Measurements from ENCODE around the gene ELMO1. TPM values are rescaled to one million over a fixed set of nuclear protein-coding genes. Genes with fewer than 3 reads are reported as not detected.

Gene ELMO1
- total and polyA plus RNA-seq, 11 donors: 6.9 to 38.6 (median 14.7) TPM

- Histone ChIP-seq H3K4me3 (no peak overlapping the region), H3K9me3 (no peaks in the 10 kb centered on the region), H3K27ac (no peak overlapping the region), H3K27me3 (no peaks in the 10 kb centered on the region), H3K36me3 (peaks cover 0 to 7% (median 0%) of the 10 kb centered on the region in 9 donors), H3K4me1 (peaks cover 0 to 54% (median 6%) of the 10 kb centered on the region in 12 donors)
- ATAC-seq: no peak
- no peak for TF ChIP-seq POLR2A (IDR thresholded peaks at IDR 0.05)
- no peak for TF ChIP-seq CTCF (IDR thresholded peaks at IDR 0.05)
- no peak for DNase-seq
- WGBS, 4 donors: 86 to 91% (median 88%) methylated on average over 8 of the region's 8 CpGs
- intact Hi-C loops (cut with DNase I): no loop called here
These were observed 18.5 kb downstream of the ELMO1 start for GRCh38 chr7:37430171-37430570.

DNA sequence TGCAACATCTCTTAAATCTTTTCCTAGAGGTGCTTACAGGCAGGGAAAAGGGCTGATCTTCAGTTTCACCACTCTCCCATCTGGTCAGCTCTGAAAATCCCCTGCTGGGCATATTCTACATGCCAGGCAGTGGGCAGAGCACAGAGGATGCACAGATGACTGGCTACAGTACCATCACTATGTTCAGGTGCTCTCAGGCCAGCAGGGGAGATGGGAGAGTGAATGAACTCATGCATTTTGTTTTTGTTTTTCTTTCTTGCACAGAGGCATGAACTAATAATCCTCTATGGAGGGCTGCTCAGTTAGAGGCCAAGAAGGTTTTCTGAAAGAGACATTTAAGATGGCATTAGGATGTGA, 19.3 kb downstream of the ELMO1 start:
- Histone ChIP-seq H3K4me3 (no peak overlapping the region), H3K27ac (no peak overlapping the region), H3K36me3 (peaks cover 0 to 7% (median 0%) of the 10 kb centered on the region in 9 donors), H3K27me3 (no peaks in the 10 kb centered on the region), H3K4me1 (peaks cover 0 to 56% (median 5%) of the 10 kb centered on the region in 12 donors), H3K9me3 (no peaks in the 10 kb centered on the region)
- ATAC-seq (no peak), DNase-seq (no peak)
- TF ChIP-seq CTCF (IDR thresholded peaks at IDR 0.05) (no peak), POLR2A (IDR thresholded peaks at IDR 0.05) (no peak)
- intact Hi-C loops (cut with DNase I): no loop called here

GRCh38 chr7:37428681-37429434, 19.8 kb downstream of the ELMO1 start:
- Histone ChIP-seq H3K27ac (no peak overlapping the region), H3K4me3 (no peak overlapping the region), H3K9me3 (no peaks in the 10 kb centered on the region), H3K36me3 (peaks cover 0 to 7% (median 0%) of the 10 kb centered on the region in 9 donors), H3K4me1 (peaks cover 0 to 53% (median 3%) of the 10 kb centered on the region in 12 donors), H3K27me3 (no peaks in the 10 kb centered on the region)
- TF ChIP-seq CTCF (IDR thresholded peaks at IDR 0.05) (no peak), POLR2A (IDR thresholded peaks at IDR 0.05) (no peak)
- DNase-seq (no peak), ATAC-seq (no peak)
- 84 to 92% (median 89%) methylated on average over 6 of the region's 6 CpGs for WGBS, 4 donors
- intact Hi-C loops (cut with DNase I): no loop called here

GRCh38 chr7:37427276-37427940, 21.3 kb downstream of the ELMO1 start:
- Histone ChIP-seq H3K27me3 (no peaks in the 10 kb centered on the region), H3K27ac (no peak overlapping the region), H3K4me1 (peaks cover 0 to 50% (median 5%) of the 10 kb centered on the region in 12 donors), H3K36me3 (peaks cover 0 to 7% (median 0%) of the 10 kb centered on the region in 9 donors), H3K4me3 (no peak overlapping the region), H3K9me3 (no peaks in the 10 kb centered on the region)
- WGBS, 4 donors: 88 to 90% (median 89%) methylated on average over 2 of the region's 2 CpGs
- DNase-seq: no peak
- intact Hi-C loops (cut with DNase I): no loop called here
- no peak for TF ChIP-seq POLR2A (IDR thresholded peaks at IDR 0.05)
- TF ChIP-seq CTCF (IDR thresholded peaks at IDR 0.05): no peak
- no peak for ATAC-seq

Data from heart left ventricle (tissue), 16 donors.